ELR (cell line): ENCODE measurements around the gene LRP1.

Experiments used
- DNase-seq: peaks from one replicate; pipeline ENCODE4 v3.0.0-alpha.2; 2015; ENCODE audit warnings: low read depth

LRP1 gene

GRCh38 chr12:57127726-57128518, at the start of gene LRP1:
LRP1 (plus strand) TSS chr12:57128483; CDS start chr12:57128965, 482 bp downstream.
- DNase-seq: peak; percentile 84

- DNase-seq: peak; percentile 100
Observed at GRCh38 chr12:57078519-57079404, 49.5 kb upstream of the LRP1 start, which contains the start of gene NEMP1. NEMP1 (minus strand) TSS chr12:57078791; CDS start chr12:57078745, 46 bp downstream.

GRCh38 chr12:57079821-57080220, 48.5 kb upstream of the LRP1 start:
- DNase-seq: no peak

GRCh38 chr12:57080855-57081254, 47.4 kb upstream of the LRP1 start:
- DNase-seq: no peak

GRCh38 chr12:57085999-57086492, 42.2 kb upstream of the LRP1 start:
- peak; percentile 40 for DNase-seq

- peak; percentile 82 for DNase-seq
Observed at GRCh38 chr12:57086493-57087009, 41.7 kb upstream of the LRP1 start.

- DNase-seq: peak; percentile 94
Observed at GRCh38 chr12:57087010-57087690, 41.1 kb upstream of the LRP1 start.

- DNase-seq: peak; percentile 95
Observed at GRCh38 chr12:57087691-57088353, 40.5 kb upstream of the LRP1 start.

GRCh38 chr12:57088354-57089270, 39.7 kb upstream of the LRP1 start, which contains the start of gene NAB2:
NAB2 (plus strand) TSS chr12:57089114; CDS start chr12:57089272, 158 bp downstream.
- DNase-seq: peak; percentile 92

GRCh38 chr12:57089271-57090245, 38.7 kb upstream of the LRP1 start:
- DNase-seq: peak; percentile 79

GRCh38 chr12:57090490-57090889, 37.8 kb upstream of the LRP1 start:
- DNase-seq: peak; percentile 22

- no peak for DNase-seq
Observed at GRCh38 chr12:57090924-57091637, 37.2 kb upstream of the LRP1 start.

- no peak for DNase-seq
Observed at GRCh38 chr12:57091638-57092528, 36.4 kb upstream of the LRP1 start.

GRCh38 chr12:57092529-57092862, 35.8 kb upstream of the LRP1 start:
- DNase-seq: no peak

GRCh38 chr12:57092876-57093414, 35.3 kb upstream of the LRP1 start:
- no peak for DNase-seq

- peak; percentile 77 for DNase-seq
Observed at GRCh38 chr12:57093415-57094207, 34.7 kb upstream of the LRP1 start.
